Type B pancreatic cell (in vitro differentiated cells): ENCODE data around the gene FIP1L1. TPM values are rescaled to one million over a fixed set of nuclear protein-coding genes. Genes with fewer than 3 reads are reported as not detected.

Experiments
- DNase-seq: peaks from one replicate; pipeline ENCODE4 v3.0.0; 2021; ENCODE audit warnings: mixed read lengths; ENCODE audit not compliant: unreplicated experiment; ENCODE audit errors: extremely low spot score
- H3K27ac Mint-ChIP-seq: 2 replicates; pipeline ENCODE4 v1.8.0; 2021; ENCODE audit warnings: mild to moderate bottlenecking, mixed read lengths
- H3K27me3 Mint-ChIP-seq: 2 replicates; pipeline ENCODE4 v1.8.0; 2021; ENCODE audit warnings: mixed read lengths
- H3K36me3 Mint-ChIP-seq: 2 replicates; pipeline ENCODE4 v1.8.0; 2021; ENCODE audit warnings: mixed read lengths
- H3K4me1 Mint-ChIP-seq: one replicate; pipeline ENCODE4 v1.8.0; 2021; ENCODE audit warnings: mixed read lengths; ENCODE audit not compliant: unreplicated experiment
- H3K4me3 Mint-ChIP-seq: 2 replicates; pipeline ENCODE4 v1.8.0; 2021; ENCODE audit warnings: mild to moderate bottlenecking, mixed read lengths
- H3K9me3 Mint-ChIP-seq: 2 replicates; pipeline ENCODE4 v1.8.0; 2021; ENCODE audit warnings: mixed read lengths
- CTCF ChIP-seq: fragments of 200-600 bp; sonication (generic); conservative IDR thresholded peaks from 2 replicates; pipeline ENCODE4 v1.5.0; 2021; ENCODE audit warnings: antibody characterized with exemption, mild to moderate bottlenecking
- total RNA-seq: library from RNA; stranded (reverse); gene quantifications from 2 replicates; pipeline ENCODE4 v1.2.1, GENCODE V29; 2021; ENCODE audit warnings: low replicate concordance

Gene FIP1L1
- total RNA-seq, 1 donor from 2014 or later, result 60.2 TPM

- H3K27me3 Mint-ChIP-seq, result no peaks in the 10 kb centered on the region
- no peak overlapping the region for H3K27ac Mint-ChIP-seq
- H3K9me3 Mint-ChIP-seq, result no peaks in the 10 kb centered on the region
- H3K36me3 Mint-ChIP-seq, result peaks cover 5% of the 10 kb centered on the region
- TF ChIP-seq CTCF, result no peak
- H3K4me3 Mint-ChIP-seq, result no peak overlapping the region
- no peak for DNase-seq
- peaks cover 8% of the 10 kb centered on the region for H3K4me1 Mint-ChIP-seq
Observed at GRCh38 chr4:53481586-53481985, 104.1 kb downstream of the FIP1L1 start.

DNA sequence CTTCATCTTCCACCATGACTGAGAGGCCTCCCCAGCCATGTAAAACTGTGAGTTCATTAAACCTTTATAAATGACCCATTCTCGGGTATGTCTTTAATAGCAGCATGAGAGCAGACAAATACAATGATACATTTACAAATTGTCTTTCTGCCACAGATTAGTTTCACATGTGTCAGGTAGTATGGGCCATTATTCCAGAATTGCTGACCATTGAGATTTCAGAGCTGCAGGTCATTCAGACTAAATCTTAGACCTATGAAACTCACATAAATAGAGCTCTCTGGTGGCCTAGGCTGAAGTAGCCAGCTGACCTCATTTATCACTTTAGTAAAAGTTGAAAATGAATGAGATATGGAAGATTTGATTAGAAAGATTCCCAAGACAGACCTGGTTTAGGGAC lies 105.8 kb downstream of the FIP1L1 start:
- H3K9me3 Mint-ChIP-seq, result no peaks in the 10 kb centered on the region
- TF ChIP-seq CTCF, result no peak
- no peaks in the 10 kb centered on the region for H3K27me3 Mint-ChIP-seq
- DNase-seq, result no peak
- no peak overlapping the region for H3K27ac Mint-ChIP-seq
- H3K36me3 Mint-ChIP-seq, result peaks cover 2% of the 10 kb centered on the region
- H3K4me3 Mint-ChIP-seq, result no peak overlapping the region
- H3K4me1 Mint-ChIP-seq, result no peaks in the 10 kb centered on the region

DNA sequence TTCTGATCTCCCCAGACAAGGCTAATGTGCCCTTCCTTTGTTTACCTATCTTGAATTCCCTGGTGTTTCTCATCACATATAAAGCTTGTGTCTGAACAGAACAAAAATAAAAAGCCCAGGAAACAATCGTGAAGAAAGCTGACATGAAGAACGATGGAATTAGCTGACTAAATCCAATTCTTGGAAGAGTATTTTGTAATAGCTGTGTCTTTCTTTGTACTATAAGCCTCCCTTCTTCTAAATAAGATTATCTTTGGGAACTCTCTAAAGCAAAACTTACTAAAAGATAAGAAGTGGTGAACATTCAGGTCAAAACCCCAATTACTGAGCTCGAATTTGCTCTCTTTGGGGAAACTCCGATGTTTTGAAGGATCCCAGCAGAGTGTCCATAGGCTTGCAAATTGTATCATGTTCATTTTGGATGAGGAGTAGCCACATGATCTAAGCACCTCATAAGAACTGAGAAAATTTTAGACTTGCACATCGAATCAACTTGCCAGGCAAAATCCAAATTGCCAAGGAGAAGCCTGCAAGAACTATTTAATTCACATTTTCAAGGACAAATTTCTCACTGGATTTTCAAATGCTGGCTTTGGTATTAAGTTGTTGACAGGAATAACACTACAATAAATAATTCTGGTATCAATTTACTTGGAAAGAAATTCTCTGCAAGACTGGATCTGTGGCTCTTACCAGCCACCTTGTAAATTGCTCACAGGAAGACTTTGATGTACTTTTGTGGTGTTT lies 107.6 kb downstream of the FIP1L1 start:
- TF ChIP-seq CTCF, result no peak
- H3K4me3 Mint-ChIP-seq, result no peak overlapping the region
- DNase-seq, result no peak
- H3K9me3 Mint-ChIP-seq, result no peaks in the 10 kb centered on the region
- no peaks in the 10 kb centered on the region for H3K4me1 Mint-ChIP-seq
- no peak overlapping the region for H3K27ac Mint-ChIP-seq
- H3K36me3 Mint-ChIP-seq, result no peaks in the 10 kb centered on the region
- no peaks in the 10 kb centered on the region for H3K27me3 Mint-ChIP-seq

GRCh38 chr4:53485658-53486040 lies 108.2 kb downstream of the FIP1L1 start:
- Mint-ChIP-seq H3K4me3 (no peak overlapping the region), H3K27me3 (no peaks in the 10 kb centered on the region), H3K9me3 (no peaks in the 10 kb centered on the region), H3K4me1 (peaks cover under 1% of the 10 kb centered on the region), H3K27ac (no peak overlapping the region), H3K36me3 (no peaks in the 10 kb centered on the region)
- TF ChIP-seq CTCF, result no peak
- no peak for DNase-seq

DNA sequence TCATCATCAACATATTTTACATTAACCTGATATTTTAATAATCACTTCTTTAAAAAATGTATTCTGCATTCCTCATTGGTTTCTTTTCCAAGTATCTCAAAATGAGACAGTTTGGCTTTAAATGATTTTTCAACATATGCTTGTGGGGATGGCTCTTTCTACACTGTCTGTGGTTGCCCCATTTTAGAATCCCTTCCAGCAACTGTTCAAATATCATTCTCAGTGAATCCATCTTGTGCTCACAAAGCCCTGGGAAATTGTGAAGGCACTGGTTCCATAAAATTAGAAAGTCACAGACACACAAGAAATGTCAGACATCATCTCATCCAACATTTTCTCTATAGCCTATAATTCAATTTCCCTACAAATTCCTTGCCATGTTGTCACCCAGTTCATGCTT lies 110.3 kb downstream of the FIP1L1 start:
- H3K4me3 Mint-ChIP-seq, result no peak overlapping the region
- H3K27ac Mint-ChIP-seq, result no peak overlapping the region
- peaks cover 8% of the 10 kb centered on the region for H3K9me3 Mint-ChIP-seq
- H3K36me3 Mint-ChIP-seq, result no peaks in the 10 kb centered on the region
- H3K27me3 Mint-ChIP-seq, result no peaks in the 10 kb centered on the region
- DNase-seq, result no peak
- H3K4me1 Mint-ChIP-seq, result peaks cover 14% of the 10 kb centered on the region
- no peak for TF ChIP-seq CTCF
